Esophagus squamous epithelium (tissue), 5 donors: ENCODE data around the gene NRXN3. TPM values are rescaled to one million over a fixed set of nuclear protein-coding genes. Genes with fewer than 3 reads are reported as not detected.

Experiments used
- DNase-seq: peaks from one replicate; lab custom pipeline; 2025; lab: John Stamatoyannopoulos, UW
- H3K27ac ChIP-seq, 4 donors: fragments of 200-600 bp; sonication (generic); one replicate each; pipeline ENCODE4 v1.5.1; 2016 to 2019; ENCODE audit warnings: mild to moderate bottlenecking in 1 of 4
- H3K27me3 ChIP-seq, 4 donors: fragments of 200-600 bp; sonication (generic); 1 replicate in 3 of 4; 2 replicates in 1 of 4; pipeline versions ENCODE4 v1.5.1 to v1.6.0; 2017 to 2021; ENCODE audit warnings: antibody characterized with exemption in 1 of 4
- H3K36me3 ChIP-seq, 3 donors: fragments of 200-600 bp; sonication (generic); one replicate each; pipeline ENCODE4 v1.5.1; 2016 to 2019
- H3K4me1 ChIP-seq, 3 donors: fragments of 200-600 bp; sonication (generic); one replicate each; pipeline ENCODE4 v1.5.1; 2017 to 2019
- H3K4me3 ChIP-seq, 4 donors: fragments of 200-600 bp; sonication (generic); 1 replicate in 3 of 4; 2 replicates in 1 of 4; pipeline ENCODE4 v1.5.1; 2016 to 2019; ENCODE audit warnings: mild to moderate bottlenecking in 2 of 4, moderate library complexity in 1 of 4
- H3K9me3 ChIP-seq, 3 donors: fragments of 200-600 bp; sonication (generic); one replicate each; pipeline ENCODE4 v1.5.1; 2016 to 2019
- CTCF ChIP-seq, 6 experiments: fragments of 450-650 bp in 4 of 6; fragments of 200-600 bp in 2 of 6; sonication (generic) in 2 of 6; IDR thresholded peaks; one replicate each; pipeline ENCODE4 v1.5.1; 2016 to 2019; ENCODE audit warnings: antibody characterized with exemption in 6 of 6, mild to moderate bottlenecking in 4 of 6, moderate library complexity in 4 of 6
- POLR2A ChIP-seq, 4 donors: fragments of 450-650 bp; IDR thresholded peaks; one replicate each; pipeline ENCODE4 v1.6.1; 2017; ENCODE audit warnings: antibody characterized with exemption in 4 of 4, mild to moderate bottlenecking in 4 of 4, moderate library complexity in 3 of 4
- WGBS, 2 donors: methylation state at CpG; one replicate each; pipeline ENCODE4 v1.1.5; 2018; 5-methylcytosine and 5-hydroxymethylcytosine counted together
- intact Hi-C: fragments of 100-400 bp; cut with DNase I; formaldehyde crosslinking; loops from one replicate; pipeline ENCODE4 v1.15.0; 2022
- total RNA-seq, 4 donors: library from RNA; depleted of rRNA; stranded (reverse); fragments of >200 nt; gene quantifications; one replicate each; pipeline ENCODE4 v1.1.0, GENCODE V29; 2016
- donor health status: DM: yes; HTN: yes; CAD: no.

Gene NRXN3
- total RNA-seq, 4 donors from 2014 or later: 0.30 to 15.8 (median 1.5) TPM

DNA sequence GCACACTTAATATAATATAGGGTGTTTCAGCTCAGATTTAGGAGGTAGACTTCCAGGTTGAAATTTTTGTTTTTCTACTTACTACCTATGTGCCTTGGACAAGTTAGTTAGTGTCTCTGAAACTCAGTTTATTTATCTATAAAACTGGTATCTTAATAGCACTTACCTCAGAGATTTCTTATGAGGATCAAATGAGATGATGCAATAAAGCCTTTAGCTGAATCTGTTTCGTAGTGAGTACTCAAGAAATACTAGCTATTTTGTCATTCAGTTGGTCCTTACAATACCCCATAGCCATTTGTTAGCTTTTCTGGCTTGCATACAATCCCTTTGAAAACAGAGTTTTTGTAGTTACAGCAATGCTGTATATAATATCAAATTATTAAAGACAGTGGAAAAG is 497.0 kb downstream of the NRXN3 start:
- no peak for TF ChIP-seq CTCF (IDR thresholded peaks at IDR 0.05)
- no peak for TF ChIP-seq POLR2A (IDR thresholded peaks at IDR 0.05)
- intact Hi-C loops: no loop called here

DNA sequence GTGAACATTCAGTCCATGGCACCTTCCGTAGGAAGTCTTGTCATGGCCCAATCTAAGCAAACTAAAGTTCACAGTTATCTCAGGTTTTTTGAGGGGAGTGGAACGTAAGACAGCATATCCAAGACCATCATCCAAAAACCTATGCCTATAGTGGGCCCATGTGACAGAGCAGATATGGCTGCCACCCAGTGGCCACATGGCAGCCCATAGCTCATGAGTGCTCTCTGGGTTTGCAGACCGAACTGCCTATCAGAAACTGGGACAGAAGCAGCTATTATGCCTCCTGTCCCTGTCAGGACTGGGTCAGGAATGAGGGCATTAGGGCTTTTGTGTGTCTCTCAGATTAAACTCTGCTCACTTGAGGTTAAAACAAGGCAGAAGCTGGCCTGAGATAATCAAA is 503.7 kb downstream of the NRXN3 start:
- H3K27me3 ChIP-seq: no peaks in the 10 kb centered on the region
- intact Hi-C loops: no loop called here
- no peak for DNase-seq
- H3K4me3 ChIP-seq: no peak overlapping the region
- no peaks in the 10 kb centered on the region for H3K9me3 ChIP-seq
- H3K36me3 ChIP-seq: no peaks in the 10 kb centered on the region
- TF ChIP-seq CTCF (IDR thresholded peaks at IDR 0.05): no peak
- no peak for TF ChIP-seq POLR2A (IDR thresholded peaks at IDR 0.05)
- H3K27ac ChIP-seq: no peak overlapping the region
- no peaks in the 10 kb centered on the region for H3K4me1 ChIP-seq
- 64 to 93% methylated on average over 2 to 3 of the region's 3 CpGs for WGBS, 2 donors

More for the DNA sequence above, 497.0 kb downstream of the NRXN3 start:
- H3K36me3 ChIP-seq: no peaks in the 10 kb centered on the region
- no peaks in the 10 kb centered on the region for H3K9me3 ChIP-seq
- H3K27ac ChIP-seq: no peak overlapping the region
- H3K4me1 ChIP-seq: no peaks in the 10 kb centered on the region
- DNase-seq: no peak
- H3K4me3 ChIP-seq: no peak overlapping the region
- 59 to 65% methylated on average over 1 of the region's 1 CpG for WGBS, 2 donors
- no peaks in the 10 kb centered on the region for H3K27me3 ChIP-seq

- no peak for DNase-seq
- Histone ChIP-seq H3K36me3 (no peaks in the 10 kb centered on the region), H3K27ac (no peak overlapping the region), H3K9me3 (no peaks in the 10 kb centered on the region), H3K4me3 (no peak overlapping the region), H3K27me3 (no peaks in the 10 kb centered on the region), H3K4me1 (no peaks in the 10 kb centered on the region)
- intact Hi-C loops: no loop called here
- TF ChIP-seq CTCF (IDR thresholded peaks at IDR 0.05): no peak
- TF ChIP-seq POLR2A (IDR thresholded peaks at IDR 0.05): no peak
Observed at GRCh38 chr14:78674820-78675219, 504.6 kb downstream of the NRXN3 start.

DNA sequence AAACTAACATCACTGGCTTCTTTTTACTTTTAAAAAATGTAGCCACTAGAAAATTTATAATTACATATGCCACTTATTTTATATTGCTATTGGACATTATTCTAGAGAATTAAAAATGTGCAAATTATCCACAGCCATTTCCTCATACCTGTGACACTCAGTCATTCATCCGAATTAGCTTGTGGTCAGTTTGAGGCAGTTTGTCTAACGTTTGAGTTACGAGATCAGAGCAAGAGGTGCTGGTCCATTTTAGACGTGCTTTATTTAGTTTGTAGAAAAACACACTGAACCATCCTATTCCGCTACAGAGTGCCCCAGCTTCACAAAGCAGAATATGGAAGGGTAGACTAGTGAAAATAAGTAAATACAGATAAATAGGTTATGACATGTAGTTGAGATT is 513.0 kb downstream of the NRXN3 start:
- 73 to 76% methylated on average over 5 of the region's 5 CpGs for WGBS, 2 donors
- no peak for TF ChIP-seq POLR2A (IDR thresholded peaks at IDR 0.05)
- Histone ChIP-seq H3K36me3 (no peaks in the 10 kb centered on the region), H3K4me3 (no peak overlapping the region), H3K27me3 (no peaks in the 10 kb centered on the region), H3K9me3 (no peaks in the 10 kb centered on the region), H3K27ac (no peak overlapping the region), H3K4me1 (no peaks in the 10 kb centered on the region)
- DNase-seq: no peak
- intact Hi-C loops: no loop called here

DNA sequence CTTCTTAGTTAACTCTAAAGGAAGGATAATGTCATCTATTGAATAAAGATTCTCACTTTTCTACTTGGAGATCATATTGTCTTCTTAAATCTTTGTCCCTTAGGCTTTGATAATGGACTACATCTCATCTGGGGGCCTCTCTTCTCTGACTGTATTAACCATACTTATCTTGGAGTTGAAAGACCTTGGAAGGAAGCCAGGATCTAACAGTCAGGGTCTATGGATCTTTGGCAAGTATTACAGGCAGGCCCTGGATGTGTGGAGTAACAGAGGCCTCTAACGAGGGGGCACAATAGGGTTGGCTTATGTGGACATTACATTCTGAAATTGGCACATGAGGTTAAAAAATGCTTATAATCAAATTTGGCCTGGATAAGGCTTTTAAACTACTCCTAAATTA is 513.8 kb downstream of the NRXN3 start:
- H3K36me3 ChIP-seq: no peaks in the 10 kb centered on the region
- intact Hi-C loops: no loop called here
- TF ChIP-seq CTCF (IDR thresholded peaks at IDR 0.05) (no peak), POLR2A (IDR thresholded peaks at IDR 0.05) (no peak)
- H3K27me3 ChIP-seq: no peaks in the 10 kb centered on the region
- no peak overlapping the region for H3K27ac ChIP-seq
- H3K4me1 ChIP-seq: no peaks in the 10 kb centered on the region
- H3K4me3 ChIP-seq: no peak overlapping the region
- no peaks in the 10 kb centered on the region for H3K9me3 ChIP-seq
- WGBS, 2 donors: 18 to 36% methylated on average over 1 of the region's 1 CpG
- DNase-seq: no peak

- WGBS, 2 donors: 83 to 86% methylated on average over 1 of the region's 1 CpG
- Histone ChIP-seq H3K4me1 (no peaks in the 10 kb centered on the region), H3K27me3 (no peaks in the 10 kb centered on the region), H3K4me3 (no peak overlapping the region), H3K9me3 (no peaks in the 10 kb centered on the region), H3K36me3 (no peaks in the 10 kb centered on the region), H3K27ac (no peak overlapping the region)
- TF ChIP-seq CTCF (IDR thresholded peaks at IDR 0.05): no peak
- no peak for TF ChIP-seq POLR2A (IDR thresholded peaks at IDR 0.05)
- no peak for DNase-seq
- intact Hi-C loops: no loop called here
Observed at GRCh38 chr14:78688503-78688902, 518.3 kb downstream of the NRXN3 start.
